Measurements from ENCODE around the gene LRIT2.

DNA sequence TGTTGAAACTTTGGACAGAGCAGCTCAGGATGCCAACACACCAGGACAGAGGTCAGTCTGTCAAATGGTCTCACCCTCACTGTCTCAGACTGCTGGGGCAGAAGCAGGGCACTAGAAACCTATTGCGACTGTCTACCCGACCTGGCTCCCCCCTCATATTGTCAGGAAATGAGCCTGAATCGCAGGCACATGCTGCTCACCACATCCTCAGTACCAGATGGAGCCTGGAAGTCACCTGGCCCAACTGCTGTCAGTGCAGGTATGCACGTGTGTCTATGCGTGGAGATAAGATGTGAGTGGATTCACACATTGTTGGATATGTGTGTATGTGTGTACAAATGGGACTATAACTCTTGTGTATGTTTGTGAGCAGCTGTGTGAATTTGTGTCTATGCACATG is 34.2 kb downstream of the LRIT2 start:
- TF ChIP-seq EZH2phosphoT487 (IDR thresholded peaks at IDR 0.05; ENCODE audit: insufficient read depth, low read depth), result no peak
- TF ChIP-seq EZH2 (IDR thresholded peaks at IDR 0.05; ENCODE audit: insufficient read depth, poor library complexity, severe bottlenecking), result no peak

Data from GM23248 (cell line).